GM04503 (cell line): ENCODE results near the gene PHF13.
"Not testable (repeated sequence)": the region's sequence is repeated elsewhere in the genome, so short reads cannot be mapped to it uniquely, and the experiment has no call there.

ENCODE experiments used
- DNase-seq: peaks from one replicate; pipeline ENCODE4 v3.0.0-alpha.2; 2012; ENCODE audit warnings: low read depth

The PHF13 gene

GRCh38 chr1:6587261-6588005, 26.1 kb upstream of the PHF13 start:
- no peak for DNase-seq

DNA sequence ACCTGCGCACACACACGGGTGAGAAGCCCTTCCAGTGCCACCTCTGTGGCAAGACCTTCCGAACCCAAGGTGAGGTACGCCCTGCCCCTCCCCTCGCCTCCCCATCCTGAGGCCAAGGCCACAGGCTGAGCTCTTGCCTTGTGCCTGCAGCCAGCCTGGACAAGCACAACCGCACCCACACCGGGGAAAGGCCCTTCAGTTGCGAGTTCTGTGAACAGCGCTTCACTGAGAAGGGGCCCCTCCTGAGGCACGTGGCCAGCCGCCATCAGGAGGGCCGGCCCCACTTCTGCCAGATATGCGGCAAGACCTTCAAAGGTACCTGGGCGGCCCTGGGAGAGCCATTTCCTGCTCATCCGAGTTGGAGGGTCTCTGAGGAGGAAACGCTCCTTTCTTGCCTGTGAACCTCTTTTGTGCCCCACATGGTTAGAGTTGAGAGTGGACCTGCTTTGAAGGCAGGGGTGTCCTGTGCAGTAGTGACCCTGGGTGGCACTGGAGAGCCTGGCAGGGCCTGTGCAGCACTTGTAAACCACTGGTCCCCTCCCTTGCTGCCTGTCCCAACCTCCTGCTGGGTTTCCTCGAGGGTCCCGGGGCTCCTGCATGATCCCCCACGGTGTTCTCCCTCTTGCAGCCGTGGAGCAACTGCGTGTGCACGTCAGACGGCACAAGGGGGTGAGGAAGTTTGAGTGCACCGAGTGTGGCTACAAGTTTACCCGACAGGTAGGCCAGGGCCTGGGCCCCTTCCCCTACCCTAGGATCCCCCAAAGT, 25.2 kb upstream of the PHF13 start:
- DNase-seq = no peak

DNA sequence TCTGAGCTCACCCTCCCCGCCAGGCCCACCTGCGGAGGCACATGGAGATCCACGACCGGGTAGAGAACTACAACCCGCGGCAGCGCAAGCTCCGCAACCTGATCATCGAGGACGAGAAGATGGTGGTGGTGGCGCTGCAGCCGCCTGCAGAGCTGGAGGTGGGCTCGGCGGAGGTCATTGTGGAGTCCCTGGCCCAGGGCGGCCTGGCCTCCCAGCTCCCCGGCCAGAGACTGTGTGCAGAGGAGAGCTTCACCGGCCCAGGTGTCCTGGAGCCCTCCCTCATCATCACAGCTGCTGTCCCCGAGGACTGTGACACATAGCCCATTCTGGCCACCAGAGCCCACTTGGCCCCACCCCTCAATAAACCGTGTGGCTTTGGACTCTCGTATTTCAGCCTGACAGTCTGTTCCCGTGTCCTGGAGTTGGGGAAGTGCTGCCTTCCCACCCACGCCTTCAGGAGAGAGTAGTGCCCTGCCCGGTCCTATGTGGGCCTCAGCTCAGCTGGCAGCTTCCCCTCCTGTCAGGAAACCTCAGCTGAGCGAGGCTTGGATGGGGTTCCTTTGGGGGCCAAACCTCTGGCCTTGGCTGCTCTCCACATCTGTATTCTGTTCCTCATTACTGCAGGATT, 24.5 kb upstream of the PHF13 start:
- DNase-seq = no peak

DNA sequence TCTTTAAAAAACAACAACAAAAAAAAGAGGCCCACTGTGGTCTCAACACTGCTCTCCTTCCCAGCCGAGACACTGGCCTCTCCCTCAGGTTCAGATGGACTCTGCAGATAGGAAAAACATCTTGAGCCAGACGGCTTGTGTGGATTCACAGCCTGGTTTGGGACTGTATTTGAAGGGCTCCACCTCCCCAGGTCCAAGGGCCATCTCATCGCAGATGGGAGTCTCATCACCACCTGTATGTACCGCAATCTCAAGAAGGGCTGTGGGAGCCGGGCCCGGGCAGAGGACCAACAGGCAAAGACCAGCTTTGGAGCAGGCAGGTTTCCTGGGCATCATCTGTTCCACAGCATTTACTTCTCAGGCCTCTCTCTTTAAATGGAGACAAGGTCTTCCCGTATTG, 23.5 kb upstream of the PHF13 start:
- no peak for DNase-seq

DNA sequence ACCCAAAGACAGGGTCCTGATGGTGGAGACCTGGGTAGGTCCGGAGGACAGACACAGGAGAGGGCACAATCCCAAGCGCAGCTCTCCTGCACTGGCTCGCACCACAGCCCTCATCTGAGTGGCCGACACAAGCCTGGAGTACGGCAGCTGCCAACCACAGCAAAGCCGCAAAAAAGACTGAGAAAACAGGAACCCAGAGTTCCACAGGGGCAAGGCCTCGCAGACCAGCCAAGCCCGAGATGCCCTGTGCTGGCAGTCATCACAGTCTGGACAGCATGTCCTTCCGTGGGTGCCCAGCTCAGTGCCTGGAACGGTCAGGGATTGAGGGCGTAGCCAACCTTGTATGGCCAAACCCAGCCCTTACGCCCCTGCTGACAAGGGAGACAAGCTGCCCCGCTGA, 22.3 kb upstream of the PHF13 start:
- no peak for DNase-seq

GRCh38 chr1:6591644-6592043, 21.9 kb upstream of the PHF13 start:
- DNase-seq = no peak

GRCh38 chr1:6592441-6592840, 21.1 kb upstream of the PHF13 start:
- no peak for DNase-seq

- no peak for DNase-seq
Measured at GRCh38 chr1:6592865-6593593, 20.5 kb upstream of the PHF13 start.

- no peak for DNase-seq
Measured at GRCh38 chr1:6593810-6594209, 19.7 kb upstream of the PHF13 start.

DNA sequence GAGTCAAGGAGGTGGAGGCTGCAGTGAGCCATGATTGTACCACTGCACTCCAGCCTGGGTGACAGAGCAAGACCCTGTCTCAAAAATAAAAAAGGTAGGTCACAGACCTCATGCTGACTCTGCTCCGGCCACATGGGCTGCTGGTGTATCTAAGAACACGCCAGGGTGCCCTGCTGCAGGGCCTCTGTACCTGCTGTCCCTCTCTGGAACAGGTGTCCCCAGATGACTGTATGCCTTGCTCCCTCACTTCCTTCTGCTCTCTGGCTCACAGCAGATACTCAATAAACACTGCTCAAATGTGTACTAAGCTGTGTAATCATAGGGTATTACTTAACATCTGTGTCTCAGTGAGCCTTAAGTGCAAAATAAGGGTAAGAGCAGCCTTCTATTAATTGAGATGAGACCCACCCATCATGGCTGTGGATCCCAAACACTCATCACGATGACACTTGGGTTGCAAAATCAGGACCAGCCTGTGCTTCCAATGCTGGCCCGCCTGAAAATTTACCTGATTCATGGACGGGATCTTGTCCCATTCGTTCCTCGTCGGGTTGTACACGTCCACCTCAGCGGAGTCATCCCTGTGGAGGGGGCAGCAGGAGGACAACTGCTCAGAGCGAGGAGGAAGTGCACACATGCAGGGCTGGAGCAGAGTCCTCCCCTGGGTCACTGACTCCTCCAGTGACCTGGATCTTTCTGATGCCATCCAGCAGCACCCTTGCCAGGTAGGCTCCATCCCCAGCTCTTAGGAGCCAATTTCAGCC, 18.4 kb upstream of the PHF13 start:
- no peak for DNase-seq

GRCh38 chr1:6596351-6596750, 17.2 kb upstream of the PHF13 start:
- DNase-seq = no peak

- DNase-seq = no peak
Measured at GRCh38 chr1:6596886-6597776, 16.4 kb upstream of the PHF13 start.

- no peak for DNase-seq
Measured at GRCh38 chr1:6597777-6598131, 15.8 kb upstream of the PHF13 start.

DNA sequence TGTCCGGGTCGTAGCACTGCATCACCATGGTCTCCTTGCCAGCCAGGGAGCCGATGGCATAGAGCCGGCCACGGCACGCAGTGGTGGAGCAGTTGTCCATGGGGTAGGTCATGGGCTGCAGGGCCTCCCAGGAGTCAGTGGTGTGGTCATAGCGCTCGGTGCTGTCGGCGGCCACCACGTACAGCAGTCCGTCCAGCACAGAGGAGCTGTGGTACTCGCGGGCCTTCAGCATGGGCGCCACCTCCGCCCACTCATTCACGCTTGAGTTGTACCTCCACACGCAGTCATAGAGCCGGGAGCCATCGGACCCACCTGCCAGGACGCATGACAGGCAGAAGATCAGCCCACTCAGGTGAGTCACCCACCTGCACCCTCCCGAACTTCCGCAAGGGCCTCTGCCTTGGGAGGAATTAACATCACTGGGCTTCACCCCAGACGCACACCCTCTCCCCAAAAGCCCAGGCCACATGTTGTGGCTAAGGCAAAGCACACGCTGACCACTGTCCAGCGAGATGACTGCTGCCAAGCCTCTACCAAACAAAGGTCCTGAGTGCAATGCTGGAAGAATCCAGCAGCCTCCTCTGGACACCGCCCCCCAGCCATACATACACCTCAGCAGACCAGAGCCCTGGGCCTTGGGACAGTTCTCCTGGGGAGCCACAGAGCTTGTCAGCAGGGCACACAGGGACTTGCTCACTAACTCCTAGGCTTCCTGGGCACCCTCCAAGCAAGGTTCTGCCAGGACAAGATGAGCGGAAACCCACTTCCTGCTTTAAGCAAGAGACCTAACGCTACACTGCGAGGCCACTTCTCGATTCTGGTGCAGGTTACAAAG, 14.2 kb upstream of the PHF13 start:
- no peak for DNase-seq

GRCh38 chr1:6599991-6600390, 13.5 kb upstream of the PHF13 start:
- DNase-seq = not testable (repeated sequence)

DNA sequence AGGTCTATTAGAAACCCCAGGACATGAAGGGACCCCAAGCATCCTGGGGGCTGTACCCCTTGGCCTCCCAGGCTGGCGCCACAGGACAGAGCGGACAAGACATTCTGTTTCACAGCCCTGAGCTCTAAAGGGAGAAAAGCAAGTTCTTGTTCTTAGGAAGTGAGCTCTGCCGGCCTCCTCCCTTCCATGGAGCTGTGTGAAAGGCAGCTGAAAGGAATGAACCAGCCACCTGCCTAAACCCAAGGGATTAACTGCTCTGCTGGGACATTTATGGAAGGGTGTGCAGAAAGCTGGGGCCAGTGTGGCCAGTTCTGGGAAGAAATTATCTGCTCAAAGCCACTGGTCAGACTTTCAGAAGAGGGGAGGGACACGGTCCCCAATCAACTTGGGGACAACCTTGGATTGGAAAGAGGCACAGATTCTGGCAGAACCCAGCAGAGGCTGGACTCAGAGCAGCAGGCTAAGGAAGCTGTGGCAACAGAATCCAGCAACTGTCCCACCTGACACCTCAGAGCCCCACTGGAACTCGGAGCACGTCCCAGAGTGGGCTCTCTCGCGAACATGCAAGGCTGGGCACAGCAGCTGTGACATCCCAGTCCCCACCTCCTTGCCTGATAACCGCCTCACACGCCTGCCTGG, 13.0 kb upstream of the PHF13 start:
- no peak for DNase-seq

DNA sequence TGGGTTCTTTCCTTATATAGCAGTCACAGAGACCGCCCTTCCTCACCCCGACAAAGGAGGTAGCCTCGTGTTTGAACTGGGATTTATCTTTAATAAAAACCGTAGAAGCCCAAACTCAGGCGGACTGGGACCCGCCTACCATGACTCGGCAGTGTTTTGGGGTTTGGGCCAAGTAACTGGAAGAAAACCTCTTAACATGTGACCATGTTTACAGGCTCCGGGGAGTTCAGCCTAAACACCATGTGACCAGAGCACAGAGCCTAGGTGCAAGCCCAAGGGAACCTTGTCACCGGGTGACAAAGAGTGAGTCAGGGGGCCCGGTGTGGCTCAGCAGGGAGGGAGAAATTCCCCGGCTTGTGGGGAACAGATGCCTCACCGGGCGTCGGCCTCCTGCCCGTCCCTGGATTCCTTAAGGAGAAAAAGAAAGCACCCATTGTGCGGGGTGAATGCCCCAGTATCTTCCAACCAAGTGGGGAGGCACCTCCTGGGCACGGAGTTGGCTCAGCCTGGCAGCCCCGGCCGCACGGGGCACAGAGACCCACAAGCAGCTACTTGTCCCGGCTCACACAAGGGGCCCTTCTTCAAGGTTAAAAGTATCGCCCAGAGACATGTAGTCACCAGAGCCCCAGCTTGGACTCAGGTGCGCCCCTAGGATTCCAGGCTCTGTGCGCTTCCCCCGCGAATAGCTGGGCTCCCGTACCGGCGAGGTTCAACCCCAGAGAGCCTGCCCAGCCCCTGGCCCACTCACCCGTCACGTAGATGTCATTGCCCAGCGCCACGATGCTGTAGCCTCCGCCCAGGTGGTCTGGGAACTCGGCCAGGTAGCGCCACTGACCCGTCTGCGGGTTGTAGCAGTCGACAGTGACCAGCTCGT, 12.2 kb upstream of the PHF13 start:
- DNase-seq = peak; percentile 85

DNA sequence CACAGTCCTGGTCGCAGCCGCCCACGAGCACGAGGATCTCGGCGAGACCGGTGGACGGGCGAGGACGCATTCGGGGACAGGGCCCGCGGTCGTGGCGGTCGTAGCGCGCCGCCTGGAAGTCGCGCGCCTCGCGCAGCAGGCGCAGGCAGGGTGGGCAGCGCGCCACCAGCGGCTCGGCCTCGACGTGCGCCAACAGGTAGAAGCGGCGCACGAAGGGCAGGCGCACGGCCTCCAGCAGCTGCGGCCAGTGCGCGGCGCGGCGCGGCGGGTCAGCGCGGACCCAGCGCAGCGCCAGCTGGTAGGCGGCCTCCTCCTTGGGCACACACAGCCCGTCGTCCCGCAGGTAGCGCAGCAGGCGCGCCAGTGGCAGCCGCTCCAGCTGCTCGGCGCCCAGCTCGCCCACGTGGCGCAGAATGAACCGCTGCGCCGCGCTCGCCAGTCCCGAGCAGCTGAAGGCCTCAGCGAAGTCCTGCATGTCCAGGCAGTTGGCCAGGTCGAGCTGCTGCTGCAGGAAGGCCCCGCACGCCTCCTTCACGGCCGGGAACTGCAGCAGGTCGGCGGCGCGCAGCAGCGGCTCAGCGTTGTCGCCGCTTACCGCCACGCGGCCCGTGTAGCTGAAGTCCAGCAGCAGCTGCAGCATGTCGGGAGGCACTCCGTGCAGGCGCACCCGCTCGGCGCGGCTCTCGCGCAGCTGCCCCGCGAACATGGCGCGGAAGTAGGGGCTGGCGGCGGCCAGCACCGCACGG, 11.4 kb upstream of the PHF13 start:
- DNase-seq = no peak
